Stromal cell of bone marrow (primary cell): ENCODE measurements around the gene CDK16.

Experiments
- DNase-seq: peaks from one replicate; pipeline ENCODE4 v3.0.0-alpha.2; 2012; ENCODE audit warnings: low read depth

The CDK16 gene

DNA sequence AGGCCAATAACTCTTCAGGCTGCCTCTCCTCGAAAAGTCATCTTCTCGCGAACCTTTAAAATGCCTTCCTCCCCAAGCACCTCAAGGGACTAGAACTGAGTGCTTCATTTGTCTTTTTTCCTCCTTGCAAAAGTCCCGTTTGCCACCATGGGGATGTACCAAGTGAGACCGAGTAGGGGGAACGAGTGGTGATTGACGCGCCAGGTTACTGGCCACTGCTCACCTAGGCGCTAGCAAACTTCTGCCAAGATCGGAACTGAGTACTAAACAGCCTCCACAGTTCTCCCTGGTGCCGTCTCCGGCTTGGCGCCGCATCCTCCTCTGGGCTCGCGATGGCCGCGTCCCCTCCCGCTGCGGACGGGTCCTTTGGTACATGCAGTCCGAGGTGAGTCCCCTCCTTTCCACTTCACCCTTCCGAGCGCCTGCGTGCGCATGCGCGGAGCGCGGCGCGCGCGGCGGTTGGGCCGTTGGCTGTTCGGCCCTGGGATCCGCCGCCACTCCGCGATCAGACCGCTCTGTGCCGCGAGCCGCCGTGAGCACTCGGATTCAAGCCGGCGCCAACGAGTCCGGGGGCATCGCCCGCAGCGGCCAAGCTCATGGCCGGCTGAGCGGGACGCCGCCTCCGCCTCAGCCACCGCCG lies at the start of gene CDK16:
Gene CDK16, plus strand, starts transcription at position 402 of the 640 bp plus-strand sequence. CDS start 4,877 bp downstream, outside the sequence.
- peak; percentile 61 for DNase-seq

DNA sequence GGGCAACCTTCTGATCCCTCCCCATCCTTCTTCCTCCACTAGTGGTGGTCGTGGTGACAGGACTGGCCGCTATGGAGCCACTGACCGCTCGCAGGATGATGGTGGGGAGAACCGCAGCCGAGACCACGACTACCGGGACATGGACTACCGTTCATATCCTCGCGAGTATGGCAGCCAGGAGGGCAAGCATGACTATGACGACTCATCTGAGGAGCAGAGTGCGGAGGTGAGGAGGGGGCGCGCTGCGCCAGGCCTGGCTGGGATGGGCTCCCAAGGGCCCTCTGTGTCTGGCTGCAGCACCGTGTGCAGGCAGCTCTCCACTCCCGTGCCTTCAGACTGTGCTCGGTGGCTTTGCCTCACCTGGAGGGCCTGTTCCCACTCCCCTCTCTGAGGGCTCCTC lies 49.2 kb upstream of the CDK16 start:
- no peak for DNase-seq

DNA sequence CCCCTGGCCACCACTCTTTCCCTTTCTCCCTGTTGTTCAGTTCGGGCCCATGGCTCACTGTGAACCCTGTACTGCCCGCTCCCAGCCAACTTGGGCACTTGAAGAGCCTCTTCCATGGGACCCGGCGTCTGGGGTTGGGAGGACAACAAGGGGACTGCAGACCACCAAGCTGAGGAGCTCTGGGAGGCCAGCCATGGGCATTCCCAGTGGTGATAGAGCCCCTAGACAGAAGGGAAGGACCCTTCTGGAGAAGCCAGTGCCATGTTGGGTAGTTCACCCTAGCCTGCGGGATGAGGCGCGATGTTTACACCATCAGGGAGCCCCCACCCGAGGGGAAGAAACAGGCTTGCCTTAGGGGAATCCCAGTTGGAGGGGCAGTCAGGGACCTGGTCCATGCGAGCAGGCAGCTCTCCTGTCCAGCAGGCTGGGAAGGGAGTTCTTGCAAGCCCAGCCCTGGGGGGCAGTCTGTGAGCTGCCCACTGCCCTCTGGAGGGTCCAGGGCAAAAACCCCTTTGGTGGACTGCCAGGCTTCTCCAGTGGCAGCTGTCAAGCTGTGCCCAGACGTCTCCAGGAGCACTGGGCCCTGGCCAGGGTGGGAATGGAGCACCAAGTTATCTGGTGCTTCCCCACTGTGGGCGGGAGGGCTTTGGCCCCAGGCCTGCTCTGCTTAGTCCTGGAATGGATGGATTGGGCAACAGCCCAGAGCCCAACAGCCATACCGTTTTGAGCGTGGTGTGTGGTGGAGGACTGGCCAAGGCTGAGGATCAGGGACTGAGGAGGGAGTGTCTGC lies 48.6 kb upstream of the CDK16 start:
- DNase-seq = no peak

DNA sequence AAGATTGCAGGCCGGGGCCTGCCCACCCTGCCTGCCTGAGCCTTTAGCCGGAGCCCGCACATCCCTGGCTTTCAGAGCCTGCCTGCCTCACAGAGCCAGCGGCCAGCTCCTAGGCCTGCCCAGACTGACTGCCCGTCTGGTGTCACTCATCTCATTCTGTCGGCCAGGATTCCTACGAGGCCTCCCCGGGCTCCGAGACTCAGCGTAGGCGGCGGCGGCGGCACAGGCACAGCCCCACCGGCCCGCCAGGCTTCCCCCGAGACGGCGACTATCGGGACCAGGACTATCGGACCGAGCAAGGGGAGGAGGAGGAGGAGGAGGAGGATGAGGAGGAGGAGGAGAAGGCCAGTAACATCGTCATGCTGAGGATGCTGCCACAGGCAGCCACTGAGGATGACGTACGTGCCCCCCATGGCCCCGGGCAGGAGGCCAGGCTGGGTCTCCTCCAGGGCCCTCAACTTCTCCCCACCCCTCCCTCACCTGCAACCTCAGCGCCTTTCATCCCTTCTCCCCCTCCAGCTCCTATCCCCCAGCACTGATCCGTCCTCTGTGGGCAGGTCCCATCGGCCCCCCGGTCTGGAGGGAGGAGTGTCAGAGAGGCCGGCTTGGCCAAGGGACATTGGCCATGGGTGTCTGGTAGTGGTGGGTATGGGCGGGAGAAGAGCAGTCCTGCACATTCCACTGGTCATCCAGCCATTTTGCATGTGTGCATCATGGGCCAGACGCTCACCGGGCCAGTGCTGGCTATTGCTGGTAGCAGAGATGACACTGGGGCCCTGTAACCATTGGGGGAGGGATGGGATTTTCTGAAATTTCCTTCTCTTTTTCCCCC lies 47.4 kb upstream of the CDK16 start:
- DNase-seq = no peak

DNA sequence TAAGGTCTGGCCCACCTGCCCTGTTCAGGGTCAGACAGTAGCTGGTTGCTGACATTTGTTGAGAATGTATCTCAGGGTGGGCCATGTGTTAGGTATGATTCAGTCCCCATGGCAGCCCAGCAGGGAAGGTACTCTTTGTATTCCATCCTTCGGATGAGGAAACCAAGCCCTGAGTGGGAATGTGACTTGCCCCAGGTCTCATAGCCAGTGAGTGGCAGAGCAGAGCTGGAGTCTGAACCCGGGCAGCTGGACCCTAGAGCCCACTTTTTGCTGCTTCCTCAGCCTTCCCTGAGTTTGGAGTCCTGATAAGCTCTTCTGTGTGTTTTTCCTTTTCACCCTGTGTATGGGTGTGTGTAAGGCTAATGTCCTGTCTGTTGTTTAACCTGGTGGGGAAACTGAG lies 46.5 kb upstream of the CDK16 start:
- no peak for DNase-seq

DNA sequence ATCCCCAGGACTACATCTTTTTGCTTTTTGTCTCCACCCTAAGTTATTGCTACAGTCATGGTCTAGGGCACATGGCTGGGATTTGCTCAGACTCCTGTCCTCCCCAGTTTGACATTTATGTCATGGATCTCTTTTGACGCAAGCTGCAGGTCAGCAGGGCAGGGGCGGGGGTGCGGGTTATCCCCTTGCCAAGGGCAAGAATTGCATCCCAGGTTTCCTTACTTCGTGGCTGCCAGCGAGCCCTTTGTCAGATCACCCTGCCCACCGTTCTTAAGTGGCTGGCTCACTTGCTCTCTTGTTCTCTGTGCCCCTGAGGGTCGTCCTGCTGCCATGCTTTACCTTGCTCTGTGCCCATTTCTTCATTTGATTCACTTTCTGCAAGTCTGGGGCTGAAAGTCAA lies 45.9 kb upstream of the CDK16 start:
- DNase-seq = no peak

DNA sequence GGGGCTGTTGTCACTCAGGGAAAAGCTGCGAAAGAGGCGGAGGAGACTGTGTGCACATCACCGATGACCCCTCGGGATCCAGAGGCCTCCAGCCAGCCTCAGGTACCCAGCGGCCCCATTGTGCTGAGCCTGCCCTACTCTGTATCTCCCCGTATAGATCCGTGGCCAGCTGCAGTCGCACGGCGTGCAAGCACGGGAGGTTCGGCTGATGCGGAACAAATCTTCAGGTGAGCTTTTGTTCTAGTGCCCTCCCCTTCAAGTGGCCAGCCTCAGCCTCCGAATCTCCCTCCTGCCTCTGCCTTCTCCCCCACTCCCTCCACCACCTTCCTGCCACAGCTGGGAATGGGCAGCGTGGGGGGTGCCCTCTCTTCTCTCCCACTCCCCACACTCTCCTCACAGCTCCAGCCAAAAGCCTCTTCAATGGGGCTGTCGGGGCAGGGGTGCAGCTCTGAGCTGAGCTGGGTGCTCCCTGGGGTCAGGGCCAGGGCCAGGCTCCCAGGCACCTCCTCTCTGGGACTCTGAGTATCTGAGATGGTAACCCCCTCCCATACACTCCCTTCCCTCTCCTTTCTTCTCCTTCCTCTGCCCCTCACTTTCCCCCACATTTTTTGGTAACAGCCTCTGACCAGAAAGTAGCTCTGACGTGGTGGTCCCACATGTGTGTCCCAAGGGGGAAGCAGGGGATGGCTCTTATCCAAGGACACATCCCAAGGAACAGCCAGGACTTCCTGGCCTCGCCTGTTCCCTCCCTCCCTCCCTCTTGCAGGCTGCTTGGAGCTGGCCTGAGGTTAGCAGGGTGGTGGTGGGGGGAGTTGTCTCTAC lies 45.3 kb upstream of the CDK16 start:
- DNase-seq = no peak

DNA sequence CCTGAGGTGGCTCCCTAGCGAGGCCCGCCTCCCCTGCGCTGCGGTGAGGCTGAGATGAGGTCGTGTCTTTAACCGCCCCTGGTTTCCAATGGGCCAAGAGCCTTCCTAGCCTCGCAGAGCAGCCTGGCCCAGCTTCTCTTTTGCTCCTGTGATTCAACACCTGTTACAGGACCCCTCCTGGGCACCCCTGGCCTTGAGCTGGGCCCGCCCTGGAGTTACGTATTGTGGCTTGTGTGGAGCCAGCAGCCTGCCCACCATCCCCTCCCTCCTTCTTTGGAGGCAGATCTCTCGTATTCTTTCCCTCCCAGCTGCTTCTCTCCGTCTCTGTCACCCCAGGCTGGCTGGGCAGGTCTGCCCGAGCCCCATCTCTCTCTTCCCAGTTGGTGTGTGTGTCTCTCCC lies 44.1 kb upstream of the CDK16 start:
- no peak for DNase-seq

DNA sequence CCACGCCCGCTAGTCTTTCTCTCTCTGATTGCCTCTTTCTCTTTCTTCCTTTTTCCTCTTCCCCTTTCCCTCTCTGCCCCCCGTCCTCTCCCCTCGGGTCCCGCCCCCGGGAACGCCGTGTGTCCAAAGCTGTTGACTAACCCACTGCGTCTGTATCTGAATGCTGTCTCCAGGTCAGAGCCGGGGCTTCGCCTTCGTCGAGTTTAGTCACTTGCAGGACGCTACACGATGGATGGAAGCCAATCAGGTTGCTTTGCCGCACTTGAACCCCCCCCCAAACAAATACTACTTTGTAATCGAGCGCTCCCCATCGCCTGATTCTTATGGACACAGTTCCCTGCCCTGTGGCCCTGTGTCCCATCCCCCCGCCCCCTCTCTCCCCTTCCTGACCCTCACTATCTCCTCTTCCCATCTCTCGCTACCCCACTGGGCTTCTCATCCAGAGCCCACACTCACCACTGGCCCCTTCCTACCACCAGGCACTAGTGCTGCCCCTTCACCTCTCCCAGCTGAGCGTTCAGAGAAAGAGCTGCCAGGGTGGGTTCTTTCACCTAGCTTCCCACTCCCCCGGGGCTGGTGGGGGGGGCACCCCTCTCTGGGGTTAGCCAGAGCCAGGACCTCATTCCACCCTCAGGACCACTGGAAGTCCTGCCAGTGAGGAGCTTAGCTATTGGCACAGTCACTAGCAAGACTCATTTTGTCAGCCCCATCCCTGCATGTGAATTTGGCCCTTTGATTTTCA lies 43.5 kb upstream of the CDK16 start:
- DNase-seq = no peak

DNA sequence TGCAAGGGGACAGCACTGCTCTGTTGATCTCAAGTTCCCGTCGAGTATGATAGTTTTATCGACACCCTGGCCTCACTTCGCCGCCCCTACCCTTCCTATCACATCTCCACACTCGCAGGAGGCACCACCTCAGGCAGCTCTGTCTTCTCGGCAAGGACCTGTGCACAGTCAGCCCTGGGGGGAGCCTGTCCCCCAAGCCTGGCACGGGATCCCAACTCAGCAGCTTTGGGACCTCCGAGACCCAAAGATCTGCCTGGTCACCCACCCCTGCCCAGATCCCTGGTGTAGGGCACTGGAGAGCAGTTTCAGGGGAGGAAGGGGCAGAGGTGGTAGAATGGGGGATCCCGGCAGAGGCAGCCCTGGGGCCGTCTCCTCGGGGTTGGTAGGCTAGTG lies 42.9 kb upstream of the CDK16 start:
- no peak for DNase-seq

DNA sequence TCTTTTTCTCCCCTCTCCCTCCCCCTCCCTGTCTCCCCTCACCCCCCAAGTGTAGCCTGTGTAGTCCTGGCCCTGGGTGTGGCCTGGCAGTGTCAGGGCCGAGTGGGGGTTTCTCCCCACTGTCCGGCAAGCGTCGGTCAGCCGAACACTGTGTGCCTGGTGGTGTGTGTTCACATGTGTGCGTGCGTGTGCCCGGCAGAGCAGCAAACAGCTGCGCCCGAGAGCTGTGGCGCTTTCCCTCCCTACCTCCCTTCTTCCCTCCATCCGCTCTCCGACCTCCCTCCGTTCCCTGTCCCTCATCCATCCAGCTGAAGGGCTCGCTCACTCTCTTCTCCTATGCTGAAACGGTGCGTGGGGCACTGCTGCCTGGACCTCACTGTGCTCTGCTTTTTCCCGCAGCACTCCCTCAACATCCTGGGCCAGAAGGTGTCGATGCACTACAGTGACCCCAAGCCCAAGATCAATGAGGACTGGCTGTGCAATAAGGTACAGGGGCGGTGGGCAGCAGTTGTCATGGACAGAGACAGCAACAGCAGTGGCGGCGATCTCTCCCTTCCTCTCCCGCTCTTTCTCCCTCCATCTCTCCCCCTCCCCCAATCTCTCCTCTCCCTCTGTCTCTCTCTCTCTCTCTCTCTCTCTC lies 42.3 kb upstream of the CDK16 start:
- DNase-seq = no peak

DNA sequence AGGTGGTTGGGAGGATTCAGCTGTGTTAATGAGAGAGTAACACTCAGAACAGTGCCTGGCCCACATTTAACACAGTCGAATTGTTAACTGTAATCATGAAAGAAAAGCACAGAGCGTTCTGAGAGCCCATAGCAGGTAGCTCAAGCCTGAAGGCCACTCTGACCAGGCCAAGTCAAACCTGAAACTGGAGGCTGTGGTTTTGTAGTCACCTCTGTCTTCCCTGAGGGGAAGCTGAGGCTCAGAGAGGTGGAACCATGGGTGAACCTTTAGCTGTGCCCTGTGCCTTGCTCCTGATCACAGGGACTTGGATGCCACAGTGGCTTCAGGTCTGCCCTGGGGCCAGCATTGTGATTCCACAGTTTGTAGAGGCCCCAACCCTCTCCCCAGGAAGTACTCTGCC lies 41.4 kb upstream of the CDK16 start:
- no peak for DNase-seq

DNA sequence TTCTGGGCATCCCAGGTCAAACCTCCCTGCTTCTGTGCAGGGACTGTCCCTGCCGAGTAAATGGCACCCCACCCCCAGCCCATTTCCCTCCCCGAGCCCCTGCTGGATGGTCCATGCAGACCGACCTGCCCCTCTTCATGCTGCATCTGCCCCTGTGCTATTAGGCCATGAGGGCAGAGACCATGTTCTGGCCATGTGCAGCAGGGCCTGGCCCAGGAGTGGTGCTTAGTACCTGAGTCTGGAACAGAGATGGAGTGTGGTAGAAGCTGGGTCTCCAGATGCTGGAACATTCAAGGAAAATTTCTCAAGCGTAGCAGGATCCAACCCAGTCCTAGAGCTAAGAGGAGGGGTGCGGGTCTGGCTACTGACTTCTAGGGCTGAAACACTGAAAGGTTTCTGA lies 40.1 kb upstream of the CDK16 start:
- DNase-seq = no peak

DNA sequence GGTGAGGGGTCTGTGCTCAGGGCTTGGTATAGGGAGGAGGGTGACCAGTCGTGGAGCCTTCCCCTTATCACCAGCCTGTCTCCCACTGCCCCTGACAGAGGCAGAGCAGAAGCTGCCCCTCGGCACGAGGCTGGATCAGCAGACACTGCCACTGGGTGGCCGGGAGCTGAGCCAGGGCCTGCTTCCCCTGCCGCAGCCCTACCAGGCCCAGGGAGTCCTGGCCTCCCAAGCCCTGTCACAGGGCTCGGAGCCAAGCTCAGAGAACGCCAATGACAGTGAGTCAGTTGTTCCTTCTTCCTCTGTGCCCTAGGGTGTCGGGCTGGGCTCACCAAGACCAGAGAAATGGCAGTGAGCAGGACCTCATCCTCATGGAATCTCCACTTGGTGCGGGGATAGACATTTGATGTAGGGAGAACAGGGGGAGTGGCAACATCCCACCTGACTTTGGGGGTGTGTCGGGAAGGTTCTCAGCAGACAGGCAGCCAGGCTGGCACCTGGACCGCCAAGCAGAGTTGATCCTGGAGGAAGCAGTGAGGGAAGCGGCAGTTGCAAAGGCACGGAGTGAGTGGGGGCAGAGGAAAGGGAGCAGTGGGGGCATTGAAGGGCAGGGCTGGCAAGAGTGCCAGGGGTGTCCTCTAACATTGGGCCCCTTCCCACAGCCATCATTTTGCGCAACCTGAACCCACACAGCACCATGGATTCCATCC lies 39.1 kb upstream of the CDK16 start:
- DNase-seq = no peak

DNA sequence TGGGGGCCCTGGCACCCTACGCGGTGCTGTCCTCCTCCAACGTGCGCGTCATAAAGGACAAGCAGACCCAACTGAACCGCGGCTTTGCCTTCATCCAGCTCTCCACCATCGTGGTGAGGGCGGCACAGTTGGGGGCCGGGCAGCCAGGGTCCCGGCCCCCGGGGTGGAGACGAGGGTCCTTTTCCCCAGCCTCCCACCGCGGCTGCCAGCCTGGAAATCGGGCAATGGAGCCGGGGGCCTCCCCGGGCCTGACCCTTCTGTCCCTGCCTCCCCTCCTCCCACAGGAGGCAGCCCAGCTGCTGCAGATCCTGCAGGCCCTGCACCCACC lies 38.6 kb upstream of the CDK16 start:
- DNase-seq = no peak

DNA sequence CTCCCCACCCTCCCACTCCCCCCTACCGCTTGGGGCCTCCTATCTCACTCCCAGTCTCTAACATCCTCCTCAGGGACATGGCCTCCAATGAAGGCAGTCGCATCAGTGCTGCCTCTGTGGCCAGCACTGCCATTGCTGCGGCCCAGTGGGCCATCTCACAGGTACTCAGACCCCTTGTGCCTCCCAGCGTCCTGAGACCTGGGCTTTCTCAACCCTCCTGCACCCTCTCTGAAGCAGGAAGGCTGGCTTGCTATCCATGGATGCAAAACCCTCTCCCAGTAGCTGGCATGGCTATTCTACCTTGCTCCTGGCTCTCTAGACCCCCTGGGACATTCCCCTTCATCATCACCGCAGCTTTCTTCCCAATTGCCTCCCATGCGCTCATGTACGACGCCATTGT lies 38.1 kb upstream of the CDK16 start:
- no peak for DNase-seq

DNA sequence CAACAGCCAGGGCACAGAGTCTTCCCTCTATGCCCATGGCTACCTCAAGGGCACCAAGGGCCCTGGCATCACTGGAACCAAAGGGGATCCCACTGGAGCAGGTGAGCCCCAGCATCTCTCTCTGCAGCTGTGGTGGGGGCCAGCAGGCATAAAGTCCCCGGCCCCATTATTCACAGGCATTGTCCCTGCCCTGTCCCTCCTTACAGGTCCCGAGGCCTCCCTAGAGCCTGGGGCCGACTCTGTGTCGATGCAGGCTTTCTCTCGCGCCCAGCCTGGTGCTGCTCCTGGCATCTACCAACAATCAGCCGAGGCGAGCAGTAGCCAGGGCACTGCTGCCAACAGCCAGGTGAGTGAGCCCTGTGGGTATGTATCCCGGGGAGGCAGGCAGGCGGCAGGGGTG lies 37.2 kb upstream of the CDK16 start:
- DNase-seq = no peak

DNA sequence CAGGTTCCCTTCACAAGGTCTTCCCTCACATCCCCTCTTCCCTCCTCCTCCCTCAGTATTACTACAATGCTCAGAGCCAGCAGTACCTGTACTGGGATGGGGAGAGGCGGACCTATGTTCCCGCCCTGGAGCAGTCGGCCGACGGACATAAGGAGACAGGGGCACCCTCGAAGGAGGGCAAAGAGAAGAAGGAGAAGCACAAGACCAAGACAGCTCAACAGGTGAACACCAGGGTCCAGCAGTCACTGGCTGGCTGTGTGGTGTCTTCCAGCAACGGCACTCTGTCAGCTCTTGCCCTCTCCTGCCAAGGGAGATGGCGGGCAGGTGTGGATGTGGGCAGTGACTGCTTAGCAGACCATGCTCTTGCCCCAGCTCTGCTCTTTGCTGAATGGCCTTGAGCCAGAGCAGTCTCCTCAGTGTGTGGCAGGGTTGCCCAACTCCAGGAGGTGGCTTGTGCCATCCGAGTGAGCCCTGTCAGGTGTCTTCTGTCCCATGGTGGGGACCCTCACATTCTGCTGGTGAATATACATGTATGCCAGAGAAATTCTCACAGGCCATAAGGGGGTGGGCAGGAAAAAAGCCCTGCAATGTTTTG lies 36.3 kb upstream of the CDK16 start:
- no peak for DNase-seq

DNA sequence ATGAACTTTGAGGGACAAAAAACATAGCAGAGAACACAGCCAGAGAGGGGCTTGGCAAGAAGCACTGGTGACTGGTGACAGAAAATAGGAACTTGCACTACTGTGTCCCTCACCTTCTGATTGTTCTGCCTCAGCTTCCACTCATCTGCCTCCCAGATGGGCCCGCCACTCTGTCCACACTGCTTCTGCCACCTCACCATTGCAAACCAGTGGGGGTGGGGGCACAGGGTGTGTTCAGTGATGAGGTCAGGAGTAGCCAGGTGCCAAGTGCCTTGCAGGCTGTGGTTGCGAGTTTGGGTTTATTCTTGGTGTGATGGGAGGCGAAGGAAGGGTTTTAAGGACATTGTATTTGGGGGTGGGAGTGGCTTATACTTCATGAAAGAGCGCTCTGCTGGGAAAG lies 34.0 kb upstream of the CDK16 start:
- no peak for DNase-seq

DNA sequence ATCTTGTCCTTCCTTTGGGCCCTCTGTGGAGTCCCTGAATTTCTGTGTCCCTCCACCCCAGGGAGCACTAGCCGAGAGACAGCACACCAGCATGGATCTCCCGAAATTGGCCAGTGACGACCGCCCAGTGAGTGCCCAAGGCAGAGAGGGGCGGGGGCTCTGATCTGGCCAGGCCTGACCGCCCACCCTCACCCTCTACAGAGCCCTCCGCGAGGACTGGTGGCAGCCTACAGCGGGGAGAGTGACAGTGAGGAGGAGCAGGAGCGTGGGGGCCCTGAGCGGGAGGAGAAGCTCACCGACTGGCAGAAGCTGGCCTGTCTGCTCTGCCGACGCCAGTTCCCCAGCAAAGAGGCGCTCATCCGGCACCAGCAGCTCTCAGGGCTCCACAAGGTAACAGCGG lies 33.2 kb upstream of the CDK16 start:
- no peak for DNase-seq
